Endothelial cell of umbilical vein (primary cell): ENCODE measurements around the gene SYNDIG1.

Experiments
- MYC ChIP-seq: IDR thresholded peaks from one replicate; pipeline ENCODE4 v1.6.1; 2011; ENCODE audit warnings: mild to moderate bottlenecking, low read depth, low read length
- POLR2A ChIP-seq: IDR thresholded peaks from 2 replicates; pipeline ENCODE4 v1.6.1; 2012; ENCODE audit warnings: low read depth, mild to moderate bottlenecking, control low read depth, low read length

- TF ChIP-seq POLR2A (no peak), MYC (no peak)
These were observed 89.8 kb downstream of the SYNDIG1 start for GRCh38 chr20:24559114-24559732.
